Activated CD4-positive, alpha-beta T cell treated with anti-CD3 and anti-CD28 coated beads, Interleukin-2, amount 10 ng/mL, durations not matched to agents 7 days and 5 days (primary cell): Measurements from ENCODE around the gene CCDC149. TPM values are rescaled to one million over a fixed set of nuclear protein-coding genes. Genes with fewer than 3 reads are reported as not detected.

Experiments
- CTCF ChIA-PET: fragments of 350-600 bp; sonication (Branson Sonifier 250); formaldehyde crosslinking; loops from one replicate; lab custom pipeline; 2021; ENCODE audit warnings: antibody characterized with exemption; lab: Charles Lee
- POLR2A ChIA-PET: fragments of 350-600 bp; sonication (Branson Sonifier 250); formaldehyde crosslinking; loops from one replicate; lab custom pipeline; 2021; ENCODE audit warnings: antibody characterized with exemption; lab: Charles Lee
- DNase-seq: peaks from one replicate; pipeline ENCODE4 v3.0.0-alpha.2; 2020
- H3K27ac Mint-ChIP-seq: one replicate; pipeline ENCODE4 v1.8.0; 2021; ENCODE audit warnings: mild to moderate bottlenecking, moderate library complexity, mixed read lengths
- H3K27me3 Mint-ChIP-seq: one replicate; pipeline ENCODE4 v1.8.0; 2021; ENCODE audit warnings: mixed read lengths
- H3K36me3 Mint-ChIP-seq: one replicate; pipeline ENCODE4 v1.8.0; 2021; ENCODE audit warnings: low read depth, mixed read lengths
- H3K4me1 Mint-ChIP-seq: one replicate; pipeline ENCODE4 v1.8.0; 2021; ENCODE audit warnings: mixed read lengths
- H3K4me3 Mint-ChIP-seq: one replicate; pipeline ENCODE4 v1.8.0; 2021; ENCODE audit warnings: mild to moderate bottlenecking, moderate library complexity, mixed read lengths
- H3K9me3 Mint-ChIP-seq: one replicate; pipeline ENCODE4 v1.8.0; 2021; ENCODE audit warnings: mixed read lengths
- total RNA-seq, 2 experiments: library from RNA; stranded (reverse); gene quantifications; one replicate each; pipeline ENCODE4 v1.2.3, GENCODE V29; 2021

CCDC149 gene
- total RNA-seq, 2 experiments from 2014 or later = not detected

- H3K4me3 Mint-ChIP-seq = no peak overlapping the region
- POLR2A ChIA-PET = no interaction called here
- no peaks in the 10 kb centered on the region for H3K36me3 Mint-ChIP-seq
These were observed 17.3 kb upstream of the CCDC149 start for GRCh38 chr4:24930151-24930550.

GRCh38 chr4:24928708-24929107, 15.9 kb upstream of the CCDC149 start:
- no peak overlapping the region for H3K27ac Mint-ChIP-seq
- no peak for DNase-seq
- H3K4me1 Mint-ChIP-seq = no peaks in the 10 kb centered on the region
- peaks cover 6% of the 10 kb centered on the region for H3K9me3 Mint-ChIP-seq
- H3K36me3 Mint-ChIP-seq = no peaks in the 10 kb centered on the region
- ChIA-PET CTCF (no interaction called here), POLR2A (no interaction called here)
- H3K27me3 Mint-ChIP-seq = no peaks in the 10 kb centered on the region
- no peak overlapping the region for H3K4me3 Mint-ChIP-seq

More at GRCh38 chr4:24930151-24930550, 17.3 kb upstream of the CCDC149 start:
- peaks cover 11% of the 10 kb centered on the region for H3K9me3 Mint-ChIP-seq
- no peak for DNase-seq
- H3K27me3 Mint-ChIP-seq = no peaks in the 10 kb centered on the region
- no peak overlapping the region for H3K27ac Mint-ChIP-seq
- no peaks in the 10 kb centered on the region for H3K4me1 Mint-ChIP-seq
- CTCF ChIA-PET = no interaction called here

- H3K4me3 Mint-ChIP-seq = no peak overlapping the region
- POLR2A ChIA-PET = no interaction called here
- CTCF ChIA-PET = no interaction called here
These were observed 14.2 kb upstream of the CCDC149 start for GRCh38 chr4:24927049-24927448.

GRCh38 chr4:24924309-24924781, 11.5 kb upstream of the CCDC149 start:
- DNase-seq = no peak
- Mint-ChIP-seq H3K4me1 (no peaks in the 10 kb centered on the region), H3K9me3 (peaks cover 4% of the 10 kb centered on the region), H3K4me3 (no peak overlapping the region), H3K27me3 (no peaks in the 10 kb centered on the region), H3K36me3 (no peaks in the 10 kb centered on the region), H3K27ac (no peak overlapping the region)
- ChIA-PET POLR2A (no interaction called here), CTCF (interaction anchor here (1.2 kb wide), 1 partner anchor 9 kb away, joined by 3 read pairs; no protein-coding TSS in a partner anchor)

More at GRCh38 chr4:24927049-24927448, 14.2 kb upstream of the CCDC149 start:
- DNase-seq = no peak
- H3K9me3 Mint-ChIP-seq = peaks cover 3% of the 10 kb centered on the region
- no peak overlapping the region for H3K27ac Mint-ChIP-seq
- no peaks in the 10 kb centered on the region for H3K36me3 Mint-ChIP-seq
- H3K4me1 Mint-ChIP-seq = no peaks in the 10 kb centered on the region
- H3K27me3 Mint-ChIP-seq = no peaks in the 10 kb centered on the region

GRCh38 chr4:24923550-24923949, 10.7 kb upstream of the CCDC149 start:
- no peak overlapping the region for H3K27ac Mint-ChIP-seq
- no peaks in the 10 kb centered on the region for H3K4me1 Mint-ChIP-seq
- no peak for DNase-seq
- ChIA-PET POLR2A (no interaction called here), CTCF (interaction anchor here (1.2 kb wide), 1 partner anchor 10 kb away, joined by 3 read pairs; no protein-coding TSS in a partner anchor)
- peaks cover 4% of the 10 kb centered on the region for H3K9me3 Mint-ChIP-seq
- H3K36me3 Mint-ChIP-seq = no peaks in the 10 kb centered on the region
- no peak overlapping the region for H3K4me3 Mint-ChIP-seq
- no peaks in the 10 kb centered on the region for H3K27me3 Mint-ChIP-seq

DNA sequence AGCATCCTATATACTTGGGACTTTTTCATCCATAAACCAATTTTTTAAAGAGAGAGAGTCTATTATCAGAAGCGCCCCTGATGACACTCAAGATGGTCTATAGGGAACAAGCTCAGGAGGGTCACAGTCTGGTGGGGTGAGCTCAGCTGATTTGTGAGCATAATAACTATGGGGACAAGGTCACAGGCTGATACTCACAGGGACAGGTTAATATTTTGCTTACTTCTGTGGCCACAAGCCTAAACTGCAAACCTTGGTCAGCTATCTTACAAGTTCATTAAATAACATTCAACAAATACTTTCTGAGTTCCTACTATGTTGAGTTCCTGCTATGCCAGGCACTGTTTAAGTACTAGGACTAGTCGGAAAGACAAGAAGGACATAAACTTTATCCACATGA, 10.2 kb upstream of the CCDC149 start:
- POLR2A ChIA-PET = no interaction called here
- CTCF ChIA-PET = interaction anchor here (0.6 kb wide), 1 partner anchor 1662 kb away, joined by 3 read pairs; no protein-coding TSS in a partner anchor

GRCh38 chr4:24922416-24922815, 9.6 kb upstream of the CCDC149 start:
- POLR2A ChIA-PET = no interaction called here
- H3K4me1 Mint-ChIP-seq = no peaks in the 10 kb centered on the region

More for the DNA sequence above, 10.2 kb upstream of the CCDC149 start:
- no peaks in the 10 kb centered on the region for H3K4me1 Mint-ChIP-seq
- H3K4me3 Mint-ChIP-seq = no peak overlapping the region
- H3K9me3 Mint-ChIP-seq = peaks cover 4% of the 10 kb centered on the region
- DNase-seq = no peak
- no peaks in the 10 kb centered on the region for H3K36me3 Mint-ChIP-seq
- no peaks in the 10 kb centered on the region for H3K27me3 Mint-ChIP-seq
- H3K27ac Mint-ChIP-seq = no peak overlapping the region

GRCh38 chr4:24921491-24921890, 8.6 kb upstream of the CCDC149 start:
- Mint-ChIP-seq H3K27ac (no peak overlapping the region), H3K27me3 (peaks cover 2% of the 10 kb centered on the region), H3K4me3 (no peak overlapping the region), H3K36me3 (no peaks in the 10 kb centered on the region), H3K9me3 (peaks cover 2% of the 10 kb centered on the region), H3K4me1 (no peaks in the 10 kb centered on the region)
- DNase-seq = no peak
- ChIA-PET POLR2A (no interaction called here), CTCF (no interaction called here)

More at GRCh38 chr4:24922416-24922815, 9.6 kb upstream of the CCDC149 start:
- H3K36me3 Mint-ChIP-seq = no peaks in the 10 kb centered on the region
- DNase-seq = no peak
- peaks cover 2% of the 10 kb centered on the region for H3K9me3 Mint-ChIP-seq
- peaks cover 1% of the 10 kb centered on the region for H3K27me3 Mint-ChIP-seq
- H3K4me3 Mint-ChIP-seq = no peak overlapping the region
- CTCF ChIA-PET = interaction anchor here (0.6 kb wide), 1 partner anchor 1662 kb away, joined by 3 read pairs; no protein-coding TSS in a partner anchor
- H3K27ac Mint-ChIP-seq = no peak overlapping the region

- Mint-ChIP-seq H3K36me3 (no peaks in the 10 kb centered on the region), H3K4me3 (no peak overlapping the region), H3K27ac (no peak overlapping the region), H3K27me3 (peaks cover 2% of the 10 kb centered on the region), H3K9me3 (peaks cover 2% of the 10 kb centered on the region), H3K4me1 (no peaks in the 10 kb centered on the region)
- ChIA-PET POLR2A (no interaction called here), CTCF (no interaction called here)
- no peak for DNase-seq
These were observed 7.2 kb upstream of the CCDC149 start for GRCh38 chr4:24920008-24920407.

GRCh38 chr4:24917076-24917856, 4.4 kb upstream of the CCDC149 start:
- H3K4me3 Mint-ChIP-seq = no peak overlapping the region
- H3K36me3 Mint-ChIP-seq = peaks cover 2% of the 10 kb centered on the region
- POLR2A ChIA-PET = no interaction called here

DNA sequence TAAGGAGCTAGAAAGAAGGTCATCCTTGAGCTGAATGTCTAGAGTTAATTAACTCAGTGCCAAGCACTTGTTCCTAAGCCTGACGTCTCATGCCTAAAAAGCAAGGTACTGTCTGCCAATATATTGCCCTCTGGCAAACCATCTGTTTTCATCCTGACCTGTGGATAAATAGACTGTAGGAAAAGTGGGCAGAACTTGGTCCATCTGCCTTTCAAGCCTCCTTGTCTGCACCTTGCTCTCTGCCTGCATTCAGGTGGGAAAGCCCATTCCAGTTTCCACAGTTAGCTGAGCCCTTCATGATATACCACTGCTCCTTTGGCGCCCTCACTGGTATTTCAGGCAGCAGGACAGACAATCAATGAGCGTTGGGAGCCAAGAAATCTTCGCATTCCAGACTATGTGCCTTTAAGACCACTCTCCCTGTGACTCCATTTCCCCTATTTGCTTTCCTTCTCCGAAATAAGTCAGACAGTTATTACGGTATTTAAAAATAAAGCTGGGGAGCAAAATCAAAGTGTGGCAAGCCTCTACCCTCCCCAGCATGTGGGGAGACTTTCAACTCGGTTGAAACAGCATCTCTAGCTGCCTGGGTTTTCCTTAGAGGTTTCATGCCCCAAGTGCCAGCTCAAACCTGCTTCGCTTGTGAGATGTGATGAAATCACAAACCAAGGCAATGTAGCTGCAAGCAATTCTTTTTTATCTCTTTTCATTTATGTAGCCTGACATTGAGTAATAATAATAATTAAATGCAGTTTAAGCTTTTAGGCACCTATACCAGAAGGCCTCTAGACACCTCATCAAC, 2.5 kb upstream of the CCDC149 start:
- Mint-ChIP-seq H3K27me3 (peaks cover 29% of the 10 kb centered on the region), H3K9me3 (peaks cover 2% of the 10 kb centered on the region), H3K4me3 (no peak overlapping the region), H3K36me3 (peaks cover 2% of the 10 kb centered on the region), H3K27ac (no peak overlapping the region), H3K4me1 (peaks cover 2% of the 10 kb centered on the region)
- no peak for DNase-seq
- POLR2A ChIA-PET = no interaction called here
- CTCF ChIA-PET = no interaction called here

More at GRCh38 chr4:24917076-24917856, 4.4 kb upstream of the CCDC149 start:
- Mint-ChIP-seq H3K27ac (no peak overlapping the region), H3K4me1 (peaks cover 2% of the 10 kb centered on the region), H3K27me3 (peaks cover 17% of the 10 kb centered on the region), H3K9me3 (peaks cover 2% of the 10 kb centered on the region)
- CTCF ChIA-PET = no interaction called here
- DNase-seq = no peak

GRCh38 chr4:24914460-24914859, 1.6 kb upstream of the CCDC149 start:
- Mint-ChIP-seq H3K27me3 (peaks cover 29% of the 10 kb centered on the region), H3K27ac (no peak overlapping the region), H3K4me1 (peaks cover 2% of the 10 kb centered on the region), H3K4me3 (no peak overlapping the region), H3K9me3 (peaks cover 5% of the 10 kb centered on the region), H3K36me3 (peaks cover 2% of the 10 kb centered on the region)
- DNase-seq = no peak
- ChIA-PET CTCF (interaction anchor here (0.6 kb wide), 1 partner anchor 77 kb away, joined by 3 read pairs; no protein-coding TSS in a partner anchor), POLR2A (no interaction called here)

DNA sequence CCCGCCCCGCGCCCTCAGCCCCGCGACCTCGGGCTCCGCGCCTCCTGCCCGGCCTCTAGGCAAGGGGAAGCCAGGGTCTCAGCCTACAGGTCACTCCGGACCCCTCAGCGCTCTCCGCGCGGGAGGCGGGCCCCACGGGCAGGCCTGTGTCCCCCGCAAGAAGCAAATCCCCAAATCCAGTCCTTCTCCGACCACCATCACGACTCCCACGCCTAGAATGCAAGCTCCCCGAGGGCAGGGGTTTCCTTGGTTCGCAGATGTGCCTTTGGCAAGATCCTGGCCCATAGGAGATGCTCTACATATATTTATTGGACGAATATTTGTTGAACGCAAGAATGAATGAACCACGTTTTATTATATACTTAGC, 260 bp upstream of the CCDC149 start:
- POLR2A ChIA-PET = no interaction called here
- peaks cover 29% of the 10 kb centered on the region for H3K27me3 Mint-ChIP-seq
- CTCF ChIA-PET = no interaction called here
- H3K9me3 Mint-ChIP-seq = peaks cover 4% of the 10 kb centered on the region
- DNase-seq = no peak
- peak overlapping the region; percentile 40 for H3K4me3 Mint-ChIP-seq
- peaks cover 2% of the 10 kb centered on the region for H3K4me1 Mint-ChIP-seq
- peaks cover 2% of the 10 kb centered on the region for H3K36me3 Mint-ChIP-seq
- no peak overlapping the region for H3K27ac Mint-ChIP-seq
